GM19467 (cell line): ENCODE measurements around the gene PRAMEF20.
"Not testable (repeated sequence)": the region's sequence is repeated elsewhere in the genome, so short reads cannot be mapped to it uniquely, and the experiment has no call there.

Source experiments
- ATAC-seq: cut with Tn5 transposase; IDR thresholded peaks from one replicate; pipeline ENCODE4 v1.9.1; 2021; ENCODE audit warnings: mild to moderate bottlenecking, moderate library complexity; ENCODE audit not compliant: unreplicated experiment

PRAMEF20 gene

GRCh38 chr1:13410150-13410549 is at the start of gene PRAMEF20:
Gene PRAMEF20 (plus strand): TSS chr1:13410450. CDS start chr1:13416355, 5,905 bp downstream.
- ATAC-seq, result not testable (repeated sequence)

- ATAC-seq, result not testable (repeated sequence)
Measured at GRCh38 chr1:13362364-13362763, 47.9 kb upstream of the PRAMEF20 start.

GRCh38 chr1:13364928-13365327 is 45.3 kb upstream of the PRAMEF20 start:
- not testable (repeated sequence) for ATAC-seq

GRCh38 chr1:13366536-13366935 is 43.7 kb upstream of the PRAMEF20 start:
- not testable (repeated sequence) for ATAC-seq

- not testable (repeated sequence) for ATAC-seq
Measured at GRCh38 chr1:13368544-13368943, 41.7 kb upstream of the PRAMEF20 start.

GRCh38 chr1:13378983-13379382 is 31.3 kb upstream of the PRAMEF20 start:
- ATAC-seq, result not testable (repeated sequence)

GRCh38 chr1:13380380-13380779 is 29.9 kb upstream of the PRAMEF20 start:
- ATAC-seq, result not testable (repeated sequence)

- not testable (repeated sequence) for ATAC-seq
Measured at GRCh38 chr1:13389332-13389731, 20.9 kb upstream of the PRAMEF20 start, which contains the start of gene PRAMEF17. Gene PRAMEF17 (plus strand): TSS chr1:13389632. CDS start chr1:13389658, 26 bp downstream.

- ATAC-seq, result not testable (repeated sequence)
Measured at GRCh38 chr1:13393004-13393403, 17.2 kb upstream of the PRAMEF20 start.

GRCh38 chr1:13394761-13395160 is 15.5 kb upstream of the PRAMEF20 start:
- ATAC-seq, result not testable (repeated sequence)

- ATAC-seq, result not testable (repeated sequence)
Measured at GRCh38 chr1:13395311-13395710, 14.9 kb upstream of the PRAMEF20 start.

- no peak for ATAC-seq
Measured at GRCh38 chr1:13407811-13408210, 2.4 kb upstream of the PRAMEF20 start.

- ATAC-seq, result no peak
Measured at GRCh38 chr1:13430495-13430894, 20.2 kb downstream of the PRAMEF20 start.

GRCh38 chr1:13432251-13432650 is 22.0 kb downstream of the PRAMEF20 start:
- no peak for ATAC-seq

- not testable (repeated sequence) for ATAC-seq
Measured at GRCh38 chr1:13433694-13434358, 23.6 kb downstream of the PRAMEF20 start.

GRCh38 chr1:13435458-13435857 is 25.2 kb downstream of the PRAMEF20 start:
- no peak for ATAC-seq

GRCh38 chr1:13439104-13439783 is 29.0 kb downstream of the PRAMEF20 start:
- not testable (repeated sequence) for ATAC-seq

GRCh38 chr1:13443335-13443979 is 33.2 kb downstream of the PRAMEF20 start:
- ATAC-seq, result no peak

- no peak for ATAC-seq
Measured at GRCh38 chr1:13450204-13450603, 40.0 kb downstream of the PRAMEF20 start.

- no peak for ATAC-seq
Measured at GRCh38 chr1:13451399-13451965, 41.2 kb downstream of the PRAMEF20 start.

GRCh38 chr1:13456904-13457532 is 46.8 kb downstream of the PRAMEF20 start:
- no peak for ATAC-seq
